Measurements from ENCODE around the gene KRT83.

KRT83 gene

GRCh38 chr12:52279422-52280318 is 41.5 kb downstream of the KRT83 start:
- Histone ChIP-seq H3K18ac (ENCODE audit: low read length) (no peak overlapping the region), H4K5ac (ENCODE audit: low read length) (no peak overlapping the region), H3K27ac (ENCODE audit: low read depth, low read length) (no peak overlapping the region), H3K56ac (ENCODE audit: low read length) (no peak overlapping the region), H3K79me1 (ENCODE audit: low read length) (no peaks in the 10 kb centered on the region), H2AK5ac (ENCODE audit: low read length) (no peak overlapping the region), H2BK5ac (ENCODE audit: low read length) (no peak overlapping the region), H3K4me2 (ENCODE audit: low read length) (no peak overlapping the region), H2BK120ac (ENCODE audit: low read depth, low read length) (no peak overlapping the region), H3K79me2 (ENCODE audit: control insufficient read depth, insufficient read depth, low read length) (no peaks in the 10 kb centered on the region), H3K9ac (ENCODE audit: low read length) (no peak overlapping the region), H3K4me1 (ENCODE audit: control insufficient read depth, low read depth, low read length) (no peaks in the 10 kb centered on the region), H3K23ac (ENCODE audit: low read length) (no peak overlapping the region), H2BK15ac (replicated peaks; ENCODE audit: low read depth) (no peak overlapping the region), H3K4ac (ENCODE audit: low read depth, low read length) (no peak overlapping the region), H3K4me3 (ENCODE audit: low read length) (no peak overlapping the region), H4K8ac (ENCODE audit: low read depth, low read length) (no peak overlapping the region), H3K36me3 (ENCODE audit: control insufficient read depth, insufficient read depth, low read length) (no peaks in the 10 kb centered on the region), H3K27me3 (ENCODE audit: insufficient read depth, low read length, poor library complexity) (no peaks in the 10 kb centered on the region)
- no CpG with 5 or more reads among the region's 14 CpGs for WGBS (ENCODE audit: extremely low coverage, insufficient coverage, low lambda C conversion rate)
- no peak for DNase-seq

- Histone ChIP-seq H3K18ac (ENCODE audit: low read length) (no peak overlapping the region), H2BK120ac (ENCODE audit: low read depth, low read length) (no peak overlapping the region), H3K4me1 (ENCODE audit: control insufficient read depth, low read depth, low read length) (no peaks in the 10 kb centered on the region), H3K23ac (ENCODE audit: low read length) (no peak overlapping the region), H3K27me3 (ENCODE audit: insufficient read depth, low read length, poor library complexity) (no peaks in the 10 kb centered on the region), H3K36me3 (ENCODE audit: control insufficient read depth, insufficient read depth, low read length) (no peaks in the 10 kb centered on the region), H4K8ac (ENCODE audit: low read depth, low read length) (no peak overlapping the region), H4K5ac (ENCODE audit: low read length) (no peak overlapping the region), H3K79me1 (ENCODE audit: low read length) (no peaks in the 10 kb centered on the region), H3K4me2 (ENCODE audit: low read length) (peak overlapping the region; percentile 42), H3K9ac (ENCODE audit: low read length) (peak overlapping the region; percentile 23), H3K27ac (ENCODE audit: low read depth, low read length) (no peak overlapping the region), H3K79me2 (ENCODE audit: control insufficient read depth, insufficient read depth, low read length) (no peaks in the 10 kb centered on the region), H3K4me3 (ENCODE audit: low read length) (no peak overlapping the region), H3K4ac (ENCODE audit: low read depth, low read length) (no peak overlapping the region), H2BK15ac (replicated peaks; ENCODE audit: low read depth) (no peak overlapping the region), H2AK5ac (ENCODE audit: low read length) (no peak overlapping the region), H2BK5ac (ENCODE audit: low read length) (no peak overlapping the region), H3K56ac (ENCODE audit: low read length) (peak overlapping the region; percentile 51)
- DNase-seq = peak; percentile 65
- WGBS (ENCODE audit: extremely low coverage, insufficient coverage, low lambda C conversion rate) = no CpG with 5 or more reads among the region's 32 CpGs
These were observed 42.4 kb downstream of the KRT83 start for GRCh38 chr12:52278575-52279421.

GRCh38 chr12:52277486-52278245 is 43.5 kb downstream of the KRT83 start:
- Histone ChIP-seq H3K79me2 (ENCODE audit: control insufficient read depth, insufficient read depth, low read length) (no peaks in the 10 kb centered on the region), H3K4me2 (ENCODE audit: low read length) (no peak overlapping the region), H4K5ac (ENCODE audit: low read length) (no peak overlapping the region), H2AK5ac (ENCODE audit: low read length) (no peak overlapping the region), H3K56ac (ENCODE audit: low read length) (no peak overlapping the region), H3K23ac (ENCODE audit: low read length) (no peak overlapping the region), H3K36me3 (ENCODE audit: control insufficient read depth, insufficient read depth, low read length) (no peaks in the 10 kb centered on the region), H3K18ac (ENCODE audit: low read length) (no peak overlapping the region), H3K27ac (ENCODE audit: low read depth, low read length) (no peak overlapping the region), H2BK5ac (ENCODE audit: low read length) (no peak overlapping the region), H3K27me3 (ENCODE audit: insufficient read depth, low read length, poor library complexity) (no peaks in the 10 kb centered on the region), H2BK120ac (ENCODE audit: low read depth, low read length) (no peak overlapping the region), H2BK15ac (replicated peaks; ENCODE audit: low read depth) (no peak overlapping the region), H3K9ac (ENCODE audit: low read length) (no peak overlapping the region), H3K4me1 (ENCODE audit: control insufficient read depth, low read depth, low read length) (no peaks in the 10 kb centered on the region), H3K79me1 (ENCODE audit: low read length) (no peaks in the 10 kb centered on the region), H3K4ac (ENCODE audit: low read depth, low read length) (no peak overlapping the region), H4K8ac (ENCODE audit: low read depth, low read length) (no peak overlapping the region), H3K4me3 (ENCODE audit: low read length) (no peak overlapping the region)
- no peak for DNase-seq
- WGBS (ENCODE audit: extremely low coverage, insufficient coverage, low lambda C conversion rate) = no CpG with 5 or more reads among the region's 9 CpGs

- H2BK120ac ChIP-seq (ENCODE audit: low read depth, low read length) = no peak overlapping the region
- H3K79me1 ChIP-seq (ENCODE audit: low read length) = no peaks in the 10 kb centered on the region
- H3K56ac ChIP-seq (ENCODE audit: low read length) = no peak overlapping the region
- no peak overlapping the region for H2BK5ac ChIP-seq (ENCODE audit: low read length)
- no peak overlapping the region for H4K5ac ChIP-seq (ENCODE audit: low read length)
- H2AK5ac ChIP-seq (ENCODE audit: low read length) = no peak overlapping the region
- H3K9ac ChIP-seq (ENCODE audit: low read length) = no peak overlapping the region
- H3K23ac ChIP-seq (ENCODE audit: low read length) = no peak overlapping the region
- no peak overlapping the region for H3K27ac ChIP-seq (ENCODE audit: low read depth, low read length)
- no CpG with 5 or more reads among the region's 3 CpGs for WGBS (ENCODE audit: extremely low coverage, insufficient coverage, low lambda C conversion rate)
- H3K4me2 ChIP-seq (ENCODE audit: low read length) = no peak overlapping the region
- no peak overlapping the region for H3K4ac ChIP-seq (ENCODE audit: low read depth, low read length)
- no peaks in the 10 kb centered on the region for H3K36me3 ChIP-seq (ENCODE audit: control insufficient read depth, insufficient read depth, low read length)
- no peaks in the 10 kb centered on the region for H3K27me3 ChIP-seq (ENCODE audit: insufficient read depth, low read length, poor library complexity)
- H3K79me2 ChIP-seq (ENCODE audit: control insufficient read depth, insufficient read depth, low read length) = no peaks in the 10 kb centered on the region
- no peak overlapping the region for H2BK15ac ChIP-seq (replicated peaks; ENCODE audit: low read depth)
- H3K4me3 ChIP-seq (ENCODE audit: low read length) = no peak overlapping the region
- DNase-seq = no peak
- H4K8ac ChIP-seq (ENCODE audit: low read depth, low read length) = no peak overlapping the region
- H3K18ac ChIP-seq (ENCODE audit: low read length) = no peak overlapping the region
- no peaks in the 10 kb centered on the region for H3K4me1 ChIP-seq (ENCODE audit: control insufficient read depth, low read depth, low read length)
These were observed 45.5 kb downstream of the KRT83 start for GRCh38 chr12:52275686-52276085.

- H3K18ac ChIP-seq (ENCODE audit: low read length) = no peak within 1 kb of the TSS
- H2AK5ac ChIP-seq (ENCODE audit: low read length) = no peak within 1 kb of the TSS
- H3K27ac ChIP-seq (ENCODE audit: low read depth, low read length) = no peak within 1 kb of the TSS
- no peak within 1 kb of the TSS for H3K23ac ChIP-seq (ENCODE audit: low read length)
- no peak within 1 kb of the TSS for H4K5ac ChIP-seq (ENCODE audit: low read length)
- no peaks in the 10 kb centered on the region for H3K4me1 ChIP-seq (ENCODE audit: control insufficient read depth, low read depth, low read length)
- no peak within 1 kb of the TSS for H3K4ac ChIP-seq (ENCODE audit: low read depth, low read length)
- DNase-seq = no peak
- H2BK5ac ChIP-seq (ENCODE audit: low read length) = no peak within 1 kb of the TSS
- H4K8ac ChIP-seq (ENCODE audit: low read depth, low read length) = no peak within 1 kb of the TSS
- H3K36me3 ChIP-seq (ENCODE audit: control insufficient read depth, insufficient read depth, low read length) = no peaks in the 10 kb centered on the region
- no peak within 1 kb of the TSS for H2BK120ac ChIP-seq (ENCODE audit: low read depth, low read length)
- no peak within 1 kb of the TSS for H3K56ac ChIP-seq (ENCODE audit: low read length)
- H3K9ac ChIP-seq (ENCODE audit: low read length) = no peak within 1 kb of the TSS
- no peak within 1 kb of the TSS for H3K4me2 ChIP-seq (ENCODE audit: low read length)
- H3K79me2 ChIP-seq (ENCODE audit: control insufficient read depth, insufficient read depth, low read length) = no peaks in the 10 kb centered on the region
- WGBS (ENCODE audit: extremely low coverage, insufficient coverage, low lambda C conversion rate) = no CpG with 5 or more reads among the region's 3 CpGs
- no peak within 1 kb of the TSS for H3K4me3 ChIP-seq (ENCODE audit: low read length)
- no peaks in the 10 kb centered on the region for H3K79me1 ChIP-seq (ENCODE audit: low read length)
- H3K27me3 ChIP-seq (ENCODE audit: insufficient read depth, low read length, poor library complexity) = no peaks in the 10 kb centered on the region
- no peak within 1 kb of the TSS for H2BK15ac ChIP-seq (replicated peaks; ENCODE audit: low read depth)
These were observed 46.6 kb downstream of the KRT83 start, which contains the start of gene KRT86 for GRCh38 chr12:52274521-52275120. KRT86 (plus strand) TSS chr12:52274645; CDS start chr12:52301917, 27,272 bp downstream.
